ENCODE measurements around the gene ABLIM1.

DNA sequence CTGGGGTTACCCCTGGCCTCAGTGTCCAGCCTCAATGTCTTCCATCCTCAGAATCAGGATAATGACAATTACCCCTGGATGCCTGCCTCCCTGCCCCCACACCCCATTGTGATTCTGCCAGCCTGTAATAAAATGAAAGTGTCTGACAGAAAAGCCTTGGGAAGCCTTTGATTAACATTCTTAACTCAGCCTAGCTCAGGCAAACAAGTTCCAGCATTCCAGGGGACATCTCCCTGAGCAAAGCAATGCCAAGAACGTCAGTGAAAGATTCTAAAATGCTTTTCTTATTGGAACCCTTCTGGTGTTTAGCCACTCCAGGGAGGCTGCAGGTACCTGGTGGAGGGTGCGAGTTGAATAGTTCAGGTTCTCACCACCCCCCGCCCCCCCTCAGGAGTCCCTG lies 272.5 kb downstream of the ABLIM1 start:
- TF ChIP-seq, protein P1, sequence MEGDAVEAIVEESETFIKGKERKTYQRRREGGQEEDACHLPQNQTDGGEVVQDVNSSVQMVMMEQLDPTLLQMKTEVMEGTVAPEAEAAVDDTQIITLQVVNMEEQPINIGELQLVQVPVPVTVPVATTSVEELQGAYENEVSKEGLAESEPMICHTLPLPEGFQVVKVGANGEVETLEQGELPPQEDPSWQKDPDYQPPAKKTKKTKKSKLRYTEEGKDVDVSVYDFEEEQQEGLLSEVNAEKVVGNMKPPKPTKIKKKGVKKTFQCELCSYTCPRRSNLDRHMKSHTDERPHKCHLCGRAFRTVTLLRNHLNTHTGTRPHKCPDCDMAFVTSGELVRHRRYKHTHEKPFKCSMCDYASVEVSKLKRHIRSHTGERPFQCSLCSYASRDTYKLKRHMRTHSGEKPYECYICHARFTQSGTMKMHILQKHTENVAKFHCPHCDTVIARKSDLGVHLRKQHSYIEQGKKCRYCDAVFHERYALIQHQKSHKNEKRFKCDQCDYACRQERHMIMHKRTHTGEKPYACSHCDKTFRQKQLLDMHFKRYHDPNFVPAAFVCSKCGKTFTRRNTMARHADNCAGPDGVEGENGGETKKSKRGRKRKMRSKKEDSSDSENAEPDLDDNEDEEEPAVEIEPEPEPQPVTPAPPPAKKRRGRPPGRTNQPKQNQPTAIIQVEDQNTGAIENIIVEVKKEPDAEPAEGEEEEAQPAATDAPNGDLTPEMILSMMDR (conservative IDR thresholded peaks at IDR 0.05 in 1 of 2, IDR thresholded peaks at IDR 0.05 in 1 of 2; ENCODE audit: low read depth in 1 of 2, low read length in 2 of 2) = no peak
- TF ChIP-seq EZH2 (IDR thresholded peaks at IDR 0.05; ENCODE audit: low read length, missing control alignments) = no peak

Measured in fibroblast of lung (primary cell).